Astrocyte (in vitro differentiated cells and primary cell): ENCODE results near the gene DUSP10. TPM values are rescaled to one million over a fixed set of nuclear protein-coding genes. Genes with fewer than 3 reads are reported as not detected.

Source experiments
- DNase-seq: peaks from one replicate; pipeline ENCODE4 v3.0.0-alpha.2; 2010; ENCODE audit warnings: low read depth
- FAIRE-seq: peaks from 2 replicates; lab custom pipeline; 2011; peaks lifted over from hg19 to GRCh38; lab: Jason Lieb, UNC
- H2AFZ ChIP-seq: 2 replicates; pipeline ENCODE4 v1.6.0; 2012; ENCODE audit warnings: low read depth, low read length, inconsistent platforms
- H3K27ac ChIP-seq: 2 replicates; pipeline ENCODE4 v1.5.1; 2011; ENCODE audit warnings: low read depth, low read length, inconsistent platforms
- H3K27me3 ChIP-seq: 2 replicates; pipeline ENCODE4 v1.6.0; 2011; ENCODE audit warnings: low read length, inconsistent platforms; ENCODE audit not compliant: insufficient read depth
- H3K36me3 ChIP-seq: 2 replicates; pipeline ENCODE4 v1.5.1; 2011; ENCODE audit warnings: low read length, inconsistent platforms; ENCODE audit not compliant: insufficient read depth
- H3K4me1 ChIP-seq: 2 replicates; pipeline ENCODE4 v1.5.1; 2011; ENCODE audit warnings: low read length, inconsistent platforms; ENCODE audit not compliant: insufficient read depth
- H3K4me2 ChIP-seq: 2 replicates; pipeline ENCODE4 v1.6.0; 2012; ENCODE audit warnings: low read length, inconsistent platforms
- H3K4me3 ChIP-seq: 2 replicates; pipeline ENCODE4 v1.5.1; 2011; ENCODE audit warnings: low read depth, mild to moderate bottlenecking, low read length, inconsistent platforms; ENCODE audit not compliant: insufficient read depth
- H3K79me2 ChIP-seq: 2 replicates; pipeline ENCODE4 v1.6.0; 2012; ENCODE audit warnings: mild to moderate bottlenecking, low read length, inconsistent platforms; ENCODE audit not compliant: insufficient read depth
- H3K9ac ChIP-seq: 2 replicates; pipeline ENCODE4 v1.6.0; 2012; ENCODE audit warnings: mild to moderate bottlenecking, low read length, inconsistent platforms
- H3K9me3 ChIP-seq: 2 replicates; pipeline ENCODE4 v1.5.1; 2012; ENCODE audit warnings: low read depth, mild to moderate bottlenecking, low read length, inconsistent platforms; ENCODE audit not compliant: insufficient read depth
- H4K20me1 ChIP-seq: 2 replicates; pipeline ENCODE4 v1.6.0; 2012; ENCODE audit warnings: low read length, inconsistent platforms; ENCODE audit not compliant: insufficient read depth
- H3K27ac Mint-ChIP-seq: one replicate; pipeline ENCODE4 v1.8.0; 2021; ENCODE audit warnings: mild to moderate bottlenecking, mixed read lengths; ENCODE audit not compliant: unreplicated experiment
- H3K27me3 Mint-ChIP-seq: one replicate; pipeline ENCODE4 v1.8.0; 2021; ENCODE audit warnings: low read depth, mixed read lengths; ENCODE audit not compliant: unreplicated experiment
- H3K36me3 Mint-ChIP-seq: one replicate; pipeline ENCODE4 v1.8.0; 2021; ENCODE audit warnings: low read depth, mixed read lengths; ENCODE audit not compliant: unreplicated experiment
- H3K4me1 Mint-ChIP-seq: one replicate; pipeline ENCODE4 v1.8.0; 2021; ENCODE audit warnings: low read depth, mixed read lengths; ENCODE audit not compliant: unreplicated experiment
- H3K4me3 Mint-ChIP-seq: one replicate; pipeline ENCODE4 v1.8.0; 2021; ENCODE audit warnings: mild to moderate bottlenecking, moderate library complexity, mixed read lengths; ENCODE audit not compliant: unreplicated experiment
- H3K9me3 Mint-ChIP-seq: one replicate; pipeline ENCODE4 v1.8.0; 2021; ENCODE audit warnings: mild to moderate bottlenecking, mixed read lengths; ENCODE audit not compliant: unreplicated experiment
- CTCF ChIP-seq: IDR thresholded peaks from 2 replicates; pipeline ENCODE4 v1.5.1; 2011; ENCODE audit warnings: low read depth, mild to moderate bottlenecking, inconsistent platforms, low read length, moderate library complexity; ENCODE audit not compliant: insufficient read depth
- EZH2 ChIP-seq: IDR thresholded peaks from 2 replicates; pipeline ENCODE4 v1.6.1; 2012; ENCODE audit warnings: mild to moderate bottlenecking, low read length, inconsistent platforms; ENCODE audit not compliant: insufficient read depth
- total RNA-seq: library from RNA; stranded (reverse); gene quantifications from 2 replicates; pipeline ENCODE4 v1.2.1, GENCODE V29; 2021

Gene DUSP10
- total RNA-seq, 1 donor from 2014 or later = 45.8 TPM

DNA sequence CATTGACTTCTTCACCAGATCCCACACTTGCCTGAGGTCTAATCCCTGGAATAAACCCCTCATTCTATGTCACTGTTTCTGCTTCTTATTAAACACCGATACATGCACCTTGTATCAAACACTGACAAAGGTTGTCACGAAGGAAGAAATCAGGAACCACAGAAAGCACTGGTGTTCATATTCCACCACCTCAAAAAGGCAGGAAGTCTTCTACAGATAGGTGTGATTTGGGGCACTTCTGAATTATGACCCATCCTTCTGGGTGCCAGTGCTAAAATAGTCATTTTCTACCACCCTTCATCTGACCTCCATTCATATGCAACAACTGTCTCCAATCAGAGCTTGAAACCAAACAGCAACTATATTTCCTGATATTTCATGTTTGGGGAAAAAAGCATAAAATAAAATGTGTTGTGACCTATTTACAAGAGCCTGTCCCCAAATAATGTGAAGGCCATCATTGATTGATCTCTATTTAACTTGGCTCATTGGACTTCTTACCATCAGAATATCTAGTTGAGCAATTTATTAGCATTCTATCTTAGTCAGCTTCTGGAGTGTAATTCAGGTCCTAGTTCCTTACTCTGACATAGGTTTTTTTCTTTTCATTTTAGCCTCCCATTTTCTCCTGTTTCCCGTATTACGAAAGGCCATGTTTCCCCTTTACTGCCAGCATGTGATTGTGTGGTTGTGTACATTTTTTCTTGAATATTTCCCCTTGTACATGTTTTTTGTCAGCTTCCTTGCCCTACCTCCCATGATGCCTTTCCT is 43.1 kb downstream of the DUSP10 start:
- Histone ChIP-seq H2AFZ (no peak overlapping the region), H3K27ac (no peak overlapping the region), H3K4me3 (no peak overlapping the region), H3K9ac (no peak overlapping the region), H3K36me3 (peaks cover 3% of the 10 kb centered on the region), H3K4me1 (peaks cover 10% of the 10 kb centered on the region), H3K27me3 (no peaks in the 10 kb centered on the region), H4K20me1 (no peaks in the 10 kb centered on the region), H3K79me2 (no peaks in the 10 kb centered on the region), H3K4me2 (no peak overlapping the region), H3K9me3 (no peaks in the 10 kb centered on the region)
- Mint-ChIP-seq H3K27me3 (no peaks in the 10 kb centered on the region), H3K9me3 (no peaks in the 10 kb centered on the region), H3K36me3 (peaks cover 11% of the 10 kb centered on the region), H3K27ac (peak overlapping the region; percentile 13), H3K4me3 (no peak overlapping the region), H3K4me1 (peaks cover 26% of the 10 kb centered on the region)
- DNase-seq (no peak), FAIRE-seq (peak; percentile 59)
- no peak for TF ChIP-seq CTCF
- no peak for TF ChIP-seq EZH2

DNA sequence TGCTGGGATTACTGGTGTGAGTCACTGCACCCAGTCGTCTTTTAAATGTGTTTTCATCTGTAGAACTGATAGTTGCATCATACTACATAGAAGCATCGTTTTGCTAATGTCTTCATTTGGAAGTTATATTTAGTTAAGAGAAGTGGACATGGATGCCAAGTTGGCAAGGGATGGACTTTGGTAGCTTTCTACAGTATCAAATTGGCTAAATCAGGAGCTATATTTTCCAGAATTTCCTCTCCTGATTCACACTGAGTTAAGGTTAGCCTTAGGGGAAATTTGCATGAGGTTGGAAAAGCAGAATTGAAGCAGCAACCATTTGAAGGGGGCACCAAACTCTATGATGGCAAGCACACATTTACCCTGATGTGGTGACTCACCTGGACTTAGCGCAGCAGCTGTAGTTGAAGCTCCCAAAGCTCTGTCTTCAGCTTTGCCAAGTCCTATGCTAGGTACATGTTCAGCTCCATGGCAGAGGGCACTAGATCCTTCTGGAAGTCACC is 43.9 kb downstream of the DUSP10 start:
- H3K27me3 ChIP-seq = no peaks in the 10 kb centered on the region
- no peaks in the 10 kb centered on the region for H3K27me3 Mint-ChIP-seq
- no peaks in the 10 kb centered on the region for H4K20me1 ChIP-seq
- FAIRE-seq (no peak), DNase-seq (no peak)
- peaks cover 3% of the 10 kb centered on the region for H3K36me3 ChIP-seq
- no peak overlapping the region for H3K4me3 ChIP-seq
- H2AFZ ChIP-seq = no peak overlapping the region
- peaks cover 6% of the 10 kb centered on the region for H3K36me3 Mint-ChIP-seq
- peaks cover 10% of the 10 kb centered on the region for H3K4me1 ChIP-seq
- H3K4me1 Mint-ChIP-seq = peaks cover 26% of the 10 kb centered on the region
- no peaks in the 10 kb centered on the region for H3K79me2 ChIP-seq
- H3K27ac ChIP-seq = no peak overlapping the region
- H3K27ac Mint-ChIP-seq = peak overlapping the region; percentile 13
- peaks cover 3% of the 10 kb centered on the region for H3K9me3 ChIP-seq
- no peak overlapping the region for H3K4me2 ChIP-seq
- no peak overlapping the region for H3K9ac ChIP-seq
- TF ChIP-seq EZH2 = no peak
- no peak for TF ChIP-seq CTCF
- H3K9me3 Mint-ChIP-seq = no peaks in the 10 kb centered on the region
- no peak overlapping the region for H3K4me3 Mint-ChIP-seq
